Measurements from ENCODE around the gene PGAM2.

Gene PGAM2

GRCh38 chr7:44073664-44074348 lies 8.4 kb upstream of the PGAM2 start:
- H2AFZ ChIP-seq (ENCODE audit: low read length, unreplicated experiment), result no peak overlapping the region
- H3K36me3 ChIP-seq (ENCODE audit: insufficient read depth, low read length), result peaks cover 7% of the 10 kb centered on the region; the same call in 1 of the 2 replicates
- no peak overlapping the region for H3K4me3 ChIP-seq (ENCODE audit: low read depth, low read length)
- H3K27ac ChIP-seq (ENCODE audit: low read depth, low read length), result peak overlapping the region; percentile 40; the same call in 1 of the 2 replicates
- peaks cover 21% of the 10 kb centered on the region for H3K4me1 ChIP-seq (ENCODE audit: control insufficient read depth, insufficient read depth, low read length, unreplicated experiment)
- no peaks in the 10 kb centered on the region for H3K79me2 ChIP-seq (ENCODE audit: control insufficient read depth, insufficient read depth, low read length, unreplicated experiment)
- no peaks in the 10 kb centered on the region for H3K27me3 ChIP-seq (ENCODE audit: insufficient read depth, low read length)

GRCh38 chr7:44072364-44073231 lies 7.2 kb upstream of the PGAM2 start:
- no peaks in the 10 kb centered on the region for H3K79me2 ChIP-seq (ENCODE audit: control insufficient read depth, insufficient read depth, low read length, unreplicated experiment)
- peaks cover 21% of the 10 kb centered on the region for H3K4me1 ChIP-seq (ENCODE audit: control insufficient read depth, insufficient read depth, low read length, unreplicated experiment)
- 0 out of 2 replicates have a peak, but pooled peaks cover 1% of the 10 kb centered on the region for H3K36me3 ChIP-seq (ENCODE audit: insufficient read depth, low read length)
- H3K4me3 ChIP-seq (ENCODE audit: low read depth, low read length), result no peak overlapping the region
- no peak overlapping the region for H2AFZ ChIP-seq (ENCODE audit: low read length, unreplicated experiment)
- H3K27ac ChIP-seq (ENCODE audit: low read depth, low read length), result peak overlapping the region; percentile 11; the same call in 1 of the 2 replicates
- no peaks in the 10 kb centered on the region for H3K27me3 ChIP-seq (ENCODE audit: insufficient read depth, low read length)

- H3K4me1 ChIP-seq (ENCODE audit: control insufficient read depth, insufficient read depth, low read length, unreplicated experiment), result peaks cover 21% of the 10 kb centered on the region
- H3K27ac ChIP-seq (ENCODE audit: low read depth, low read length), result no peak overlapping the region
- no peaks in the 10 kb centered on the region for H3K79me2 ChIP-seq (ENCODE audit: control insufficient read depth, insufficient read depth, low read length, unreplicated experiment)
- H3K27me3 ChIP-seq (ENCODE audit: insufficient read depth, low read length), result no peaks in the 10 kb centered on the region
- no peaks in the 10 kb centered on the region for H3K36me3 ChIP-seq (ENCODE audit: insufficient read depth, low read length)
- no peak overlapping the region for H3K4me3 ChIP-seq (ENCODE audit: low read depth, low read length)
- no peak overlapping the region for H2AFZ ChIP-seq (ENCODE audit: low read length, unreplicated experiment)
Observed at GRCh38 chr7:44071726-44072363, 6.5 kb upstream of the PGAM2 start.

- no peaks in the 10 kb centered on the region for H3K36me3 ChIP-seq (ENCODE audit: insufficient read depth, low read length)
- peaks cover 22% of the 10 kb centered on the region for H3K4me1 ChIP-seq (ENCODE audit: control insufficient read depth, insufficient read depth, low read length, unreplicated experiment)
- peaks cover 9% of the 10 kb centered on the region; the same call in 1 of the 2 replicates for H3K27me3 ChIP-seq (ENCODE audit: insufficient read depth, low read length)
- no peaks in the 10 kb centered on the region for H3K79me2 ChIP-seq (ENCODE audit: control insufficient read depth, insufficient read depth, low read length, unreplicated experiment)
- no peak overlapping the region for H3K4me3 ChIP-seq (ENCODE audit: low read depth, low read length)
- H3K27ac ChIP-seq (ENCODE audit: low read depth, low read length), result no peak overlapping the region
- no peak overlapping the region for H2AFZ ChIP-seq (ENCODE audit: low read length, unreplicated experiment)
Observed at GRCh38 chr7:44068054-44068453, 2.7 kb upstream of the PGAM2 start.

- no peak overlapping the region for H2AFZ ChIP-seq (ENCODE audit: low read length, unreplicated experiment)
- no peaks in the 10 kb centered on the region for H3K79me2 ChIP-seq (ENCODE audit: control insufficient read depth, insufficient read depth, low read length, unreplicated experiment)
- no peak overlapping the region for H3K4me3 ChIP-seq (ENCODE audit: low read depth, low read length)
- H3K4me1 ChIP-seq (ENCODE audit: control insufficient read depth, insufficient read depth, low read length, unreplicated experiment), result peaks cover 18% of the 10 kb centered on the region
- H3K36me3 ChIP-seq (ENCODE audit: insufficient read depth, low read length), result no peaks in the 10 kb centered on the region
- H3K27ac ChIP-seq (ENCODE audit: low read depth, low read length), result no peak overlapping the region
- peaks cover 9% of the 10 kb centered on the region; the same call in 1 of the 2 replicates for H3K27me3 ChIP-seq (ENCODE audit: insufficient read depth, low read length)
Observed at GRCh38 chr7:44067064-44067951, 1.9 kb upstream of the PGAM2 start.

- H3K27ac ChIP-seq (ENCODE audit: low read depth, low read length), result no peak overlapping the region
- no peaks in the 10 kb centered on the region for H3K36me3 ChIP-seq (ENCODE audit: insufficient read depth, low read length)
- no peaks in the 10 kb centered on the region for H3K79me2 ChIP-seq (ENCODE audit: control insufficient read depth, insufficient read depth, low read length, unreplicated experiment)
- no peak overlapping the region for H3K4me3 ChIP-seq (ENCODE audit: low read depth, low read length)
- peaks cover 12% of the 10 kb centered on the region for H3K4me1 ChIP-seq (ENCODE audit: control insufficient read depth, insufficient read depth, low read length, unreplicated experiment)
- peaks cover 9% of the 10 kb centered on the region; the same call in 1 of the 2 replicates for H3K27me3 ChIP-seq (ENCODE audit: insufficient read depth, low read length)
- H2AFZ ChIP-seq (ENCODE audit: low read length, unreplicated experiment), result no peak overlapping the region
Observed at GRCh38 chr7:44066494-44067063, 1.2 kb upstream of the PGAM2 start.

- Histone ChIP-seq H3K79me2 (ENCODE audit: control insufficient read depth, insufficient read depth, low read length, unreplicated experiment) (no peaks in the 10 kb centered on the region), H3K27me3 (ENCODE audit: insufficient read depth, low read length) (peaks cover 9% of the 10 kb centered on the region; the same call in 1 of the 2 replicates), H2AFZ (ENCODE audit: low read length, unreplicated experiment) (no peak overlapping the region), H3K4me3 (ENCODE audit: low read depth, low read length) (no peak overlapping the region), H3K36me3 (ENCODE audit: insufficient read depth, low read length) (no peaks in the 10 kb centered on the region), H3K27ac (ENCODE audit: low read depth, low read length) (no peak overlapping the region), H3K4me1 (ENCODE audit: control insufficient read depth, insufficient read depth, low read length, unreplicated experiment) (peaks cover 12% of the 10 kb centered on the region)
Observed at GRCh38 chr7:44066111-44066460, 719 bp upstream of the PGAM2 start.

GRCh38 chr7:44064791-44065430 lies 456 bp downstream of the PGAM2 start:
- Histone ChIP-seq H3K36me3 (ENCODE audit: insufficient read depth, low read length) (no peaks in the 10 kb centered on the region), H3K4me3 (ENCODE audit: low read depth, low read length) (no peak overlapping the region), H3K79me2 (ENCODE audit: control insufficient read depth, insufficient read depth, low read length, unreplicated experiment) (no peaks in the 10 kb centered on the region), H3K4me1 (ENCODE audit: control insufficient read depth, insufficient read depth, low read length, unreplicated experiment) (peaks cover 12% of the 10 kb centered on the region), H2AFZ (ENCODE audit: low read length, unreplicated experiment) (no peak overlapping the region), H3K27ac (ENCODE audit: low read depth, low read length) (no peak overlapping the region), H3K27me3 (ENCODE audit: insufficient read depth, low read length) (peaks cover 9% of the 10 kb centered on the region; the same call in 1 of the 2 replicates)

GRCh38 chr7:44063894-44064651 lies 1.3 kb downstream of the PGAM2 start:
- no peaks in the 10 kb centered on the region for H3K36me3 ChIP-seq (ENCODE audit: insufficient read depth, low read length)
- no peak overlapping the region for H2AFZ ChIP-seq (ENCODE audit: low read length, unreplicated experiment)
- H3K27ac ChIP-seq (ENCODE audit: low read depth, low read length), result no peak overlapping the region
- H3K4me1 ChIP-seq (ENCODE audit: control insufficient read depth, insufficient read depth, low read length, unreplicated experiment), result peaks cover 12% of the 10 kb centered on the region
- no peak overlapping the region for H3K4me3 ChIP-seq (ENCODE audit: low read depth, low read length)
- peaks cover 9% of the 10 kb centered on the region; the same call in 1 of the 2 replicates for H3K27me3 ChIP-seq (ENCODE audit: insufficient read depth, low read length)
- H3K79me2 ChIP-seq (ENCODE audit: control insufficient read depth, insufficient read depth, low read length, unreplicated experiment), result no peaks in the 10 kb centered on the region
